Endothelial cell of umbilical vein (primary cell): Measurements from ENCODE around the gene CARD18.

Experiments
- CTCF ChIP-seq, 2 donors: IDR thresholded peaks; 1 replicate in 1 of 2; 2 replicates in 1 of 2; pipeline ENCODE4 v1.5.1; 2011; ENCODE audit warnings: low read length in 2 of 2, mild to moderate bottlenecking in 2 of 2, moderate library complexity in 2 of 2, control low read depth in 1 of 2, inconsistent platforms in 1 of 2, low read depth in 1 of 2; ENCODE audit not compliant: insufficient read depth in 1 of 2; ENCODE audit errors: extremely low read depth in 1 of 2
- JUN ChIP-seq: IDR thresholded peaks from 2 replicates; pipeline ENCODE4 v1.6.1; 2011; ENCODE audit warnings: borderline replicate concordance, low read depth; ENCODE audit not compliant: insufficient read length, insufficient read depth
- MAX ChIP-seq: IDR thresholded peaks from 2 replicates; pipeline ENCODE4 v1.6.1; 2011; ENCODE audit not compliant: insufficient read depth, insufficient read length
- MYC ChIP-seq: IDR thresholded peaks from one replicate; pipeline ENCODE4 v1.6.1; 2011; ENCODE audit warnings: mild to moderate bottlenecking, low read depth, low read length
- POLR2A ChIP-seq: IDR thresholded peaks from 2 replicates; pipeline ENCODE4 v1.6.1; 2012; ENCODE audit warnings: low read depth, mild to moderate bottlenecking, control low read depth, low read length
- POLR2AphosphoS5 ChIP-seq: IDR thresholded peaks from 2 replicates; pipeline ENCODE4 v1.6.1; 2012; ENCODE audit warnings: low read depth, mild to moderate bottlenecking, control low read depth, low read length, moderate library complexity; ENCODE audit not compliant: insufficient read depth

GRCh38 chr11:105181100-105181499 is 41.5 kb upstream of the CARD18 start:
- TF ChIP-seq CTCF (IDR thresholded peaks at IDR 0.05; ENCODE audit: extremely low read depth in 1 of 2, insufficient read depth in 1 of 2, low read depth in 1 of 2, low read length in 2 of 2): no peak
- no peak for TF ChIP-seq MYC
- TF ChIP-seq MAX: no peak
- TF ChIP-seq POLR2AphosphoS5: no peak
- TF ChIP-seq JUN: peak; percentile 15
- no peak for TF ChIP-seq POLR2A
